HG03469 (cell line): ENCODE data around the gene MAPRE3.
"Not testable (repeated sequence)": the region's sequence is repeated elsewhere in the genome, so short reads cannot be mapped to it uniquely, and the experiment has no call there.

Experiments used
- ATAC-seq: cut with Tn5 transposase; IDR thresholded peaks from one replicate; pipeline ENCODE4 v1.9.1; 2021; ENCODE audit warnings: mild to moderate bottlenecking, moderate library complexity, moderate number of reproducible peaks; ENCODE audit not compliant: unreplicated experiment

The MAPRE3 gene

DNA sequence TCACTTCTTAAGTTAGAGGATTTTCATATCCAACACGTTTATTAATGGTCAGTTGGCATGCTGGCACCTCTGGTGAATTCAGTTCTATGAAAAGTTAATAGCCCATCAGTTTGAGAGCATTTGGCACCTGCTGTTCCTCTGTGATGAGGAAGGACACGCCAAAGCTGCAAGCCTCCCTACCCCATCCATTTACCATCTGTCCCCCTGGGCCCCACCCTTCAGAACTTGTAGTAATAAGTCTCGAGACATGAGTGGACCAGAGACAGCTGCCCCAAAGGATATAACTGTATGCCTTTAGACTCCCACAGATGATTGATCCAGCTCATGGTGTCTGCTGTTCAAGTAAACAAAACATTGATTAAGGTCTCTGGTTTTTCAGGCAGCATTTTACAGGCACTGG is 94.7 kb downstream of the MAPRE3 start:
- no peak for ATAC-seq

DNA sequence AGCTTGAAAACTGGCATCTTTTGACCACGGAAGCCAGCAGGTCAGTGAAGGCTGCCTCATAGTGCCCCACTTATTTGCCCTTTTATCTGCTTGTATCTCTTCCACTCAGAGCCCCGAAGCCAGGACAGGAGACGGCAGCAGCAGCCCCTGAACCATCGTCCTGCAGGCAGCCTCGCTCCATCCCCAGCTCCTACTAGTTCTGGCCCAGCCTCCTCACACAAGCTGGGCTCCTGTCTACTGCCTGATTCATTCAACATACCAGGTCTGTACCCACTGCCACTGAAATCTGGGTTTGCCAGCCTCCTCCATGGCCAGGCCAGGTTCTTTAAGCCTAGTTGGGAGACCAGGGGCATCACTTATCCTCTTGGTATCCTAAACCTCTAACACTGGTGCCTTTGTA is 96.9 kb downstream of the MAPRE3 start:
- ATAC-seq: no peak

DNA sequence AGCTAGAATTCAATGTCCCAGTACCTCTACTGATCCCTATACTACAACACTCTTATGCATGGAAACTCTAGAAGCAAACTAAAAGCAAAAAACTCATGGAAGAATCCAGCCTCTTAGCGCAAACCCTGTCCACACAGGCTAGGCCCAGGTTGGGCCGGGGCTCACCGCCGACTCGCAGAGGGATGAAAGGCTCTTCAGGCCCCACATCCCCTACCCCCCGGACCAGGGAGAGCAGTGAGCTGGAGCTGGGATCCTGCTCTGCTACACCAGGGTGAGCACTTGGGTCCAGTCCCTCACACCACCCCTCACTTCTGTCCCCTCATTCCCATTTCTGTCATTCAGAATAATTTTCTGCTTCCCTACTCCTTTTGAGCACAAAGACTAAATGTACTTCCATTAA is 99.0 kb downstream of the MAPRE3 start:
- ATAC-seq: no peak

DNA sequence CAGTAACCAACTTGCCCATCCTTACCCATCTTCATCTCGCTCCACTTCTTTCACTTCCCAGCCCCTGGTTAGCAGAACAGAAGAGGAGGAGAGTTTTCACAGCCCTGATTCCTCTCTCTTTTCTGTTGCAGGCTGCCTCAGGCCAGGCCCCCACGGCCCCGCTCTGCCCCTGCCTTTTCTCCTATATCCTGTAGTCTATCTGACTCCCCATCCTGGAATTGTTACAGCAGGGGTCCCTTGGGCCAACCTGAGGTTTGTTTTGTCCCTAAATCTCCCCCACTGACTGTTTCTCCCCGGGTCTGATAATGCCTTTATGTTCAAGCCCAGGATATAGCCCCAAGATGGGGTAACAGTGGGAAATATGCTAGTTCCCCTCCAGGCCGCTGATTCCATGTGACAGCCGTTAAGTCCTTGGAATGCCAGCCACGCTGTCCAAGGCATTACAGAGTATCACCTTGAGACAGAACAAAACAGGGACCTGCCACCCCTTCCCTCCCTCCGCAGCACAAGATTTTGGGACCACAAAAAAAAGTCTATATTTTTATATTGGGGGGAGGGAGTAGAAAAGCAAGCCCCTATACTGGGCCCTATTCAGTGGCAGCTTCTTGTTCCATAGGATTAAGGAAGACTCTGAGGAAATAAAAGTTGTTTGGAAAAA is 99.7 kb downstream of the MAPRE3 start:
- ATAC-seq: no peak

DNA sequence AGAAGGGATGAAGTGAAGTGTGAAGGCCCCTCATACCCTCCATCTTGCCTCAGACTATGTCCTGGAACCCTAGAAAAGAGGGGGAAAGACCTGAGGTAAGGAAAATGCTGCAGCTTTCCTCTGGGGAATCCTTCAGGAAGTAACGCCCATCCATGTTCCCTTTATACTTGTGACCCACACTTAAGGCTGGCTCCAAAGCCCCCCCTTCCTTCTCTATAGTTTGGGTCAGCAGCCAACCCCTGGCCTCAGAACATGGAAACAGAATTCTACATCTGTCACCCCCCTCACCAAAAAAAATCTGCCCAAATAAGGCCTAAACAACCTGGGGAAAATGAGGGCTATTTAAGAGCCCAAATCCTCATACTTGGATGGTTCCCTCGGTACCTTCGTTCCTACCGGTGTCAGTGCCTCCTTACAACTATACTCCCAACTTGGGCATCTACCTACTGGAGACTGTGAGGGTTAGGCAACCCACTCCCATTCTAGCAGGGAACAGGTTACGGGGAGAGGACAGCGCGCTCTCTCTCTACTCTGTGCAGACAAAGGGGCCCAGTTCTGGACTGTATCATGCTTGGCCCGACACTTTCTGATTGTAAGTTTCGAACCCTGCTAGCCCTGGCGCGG is 100.3 kb downstream of the MAPRE3 start:
- ATAC-seq: no peak

DNA sequence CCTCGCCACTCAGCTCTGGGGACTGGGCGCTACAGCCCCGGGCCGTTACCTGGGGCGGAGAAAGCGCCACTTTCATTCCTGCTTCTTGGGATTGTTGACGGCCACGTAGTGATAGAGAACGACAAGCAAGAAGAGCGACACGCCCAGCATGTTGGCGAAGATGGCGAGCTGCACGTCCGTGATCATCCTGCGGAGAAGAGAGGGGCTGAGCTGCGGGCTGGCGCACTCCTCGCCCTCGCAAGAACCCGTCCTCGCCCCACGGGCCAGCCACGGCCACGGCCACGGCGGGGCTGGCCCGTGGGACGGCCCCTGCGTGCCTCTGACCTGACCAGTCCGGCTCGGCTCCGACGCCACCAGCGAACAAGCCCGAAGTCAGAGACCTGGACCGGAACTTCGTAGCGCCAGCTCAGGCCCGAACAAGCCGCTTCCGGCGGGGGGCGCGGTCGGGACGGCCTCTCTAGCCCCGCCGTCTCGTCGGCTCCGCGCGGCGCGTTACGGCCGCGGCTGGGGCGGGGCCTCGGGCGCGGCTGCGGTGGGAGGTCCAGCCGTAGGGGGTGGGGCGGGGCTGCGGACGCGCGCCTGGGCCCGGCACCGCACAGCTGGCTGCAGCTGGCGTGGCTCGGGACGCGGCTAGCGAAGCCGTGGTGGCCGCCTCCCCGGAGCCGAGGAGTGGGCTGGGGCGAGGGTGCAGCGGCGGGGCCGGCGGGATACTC is 101.0 kb downstream of the MAPRE3 start, which contains the start of gene OST4:
Gene OST4 (minus strand): TSS at position 378 of the 713 bp plus-strand sequence.
- ATAC-seq: peak; percentile 80

DNA sequence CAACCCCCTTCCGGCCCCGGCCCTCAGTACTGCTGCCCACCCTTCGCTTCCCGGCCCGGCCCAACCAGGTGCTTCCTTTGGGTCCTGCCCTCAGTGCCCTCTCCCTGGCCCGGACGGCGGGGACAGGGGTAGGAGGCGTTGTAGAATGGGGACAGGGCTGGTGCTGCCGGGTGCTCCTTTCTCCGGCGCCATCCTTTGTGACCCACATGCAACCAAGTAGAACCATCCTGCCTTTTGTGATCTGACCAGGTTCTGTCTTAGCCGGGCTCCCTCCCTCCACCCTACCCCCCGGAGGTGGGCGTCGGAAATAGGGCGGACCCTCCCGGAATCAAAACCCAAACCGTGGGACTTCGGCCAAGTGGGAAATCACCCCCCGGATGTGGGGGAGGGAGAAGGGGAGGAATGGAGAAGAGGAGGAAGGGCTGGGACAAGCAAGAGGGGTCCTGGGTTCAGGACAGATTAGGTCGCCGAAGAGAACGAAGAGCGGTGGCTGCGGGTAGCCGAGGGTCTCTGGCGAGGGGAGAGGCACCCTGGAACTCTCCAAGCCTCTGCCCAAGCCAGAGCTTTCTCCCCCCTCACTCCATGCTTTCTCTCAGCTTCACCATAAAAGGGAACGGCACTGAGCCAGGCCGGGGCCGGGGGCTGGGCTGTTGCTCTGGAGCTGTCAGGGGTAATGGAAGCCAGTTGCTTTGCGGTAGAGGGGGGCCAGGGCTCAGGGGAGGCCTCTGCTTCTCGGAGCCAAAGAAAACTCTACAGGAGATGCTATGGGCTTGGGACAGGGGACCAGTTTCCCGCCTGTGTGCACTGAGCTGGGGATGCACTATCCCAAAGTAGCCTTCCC is 101.8 kb downstream of the MAPRE3 start:
- ATAC-seq: no peak

DNA sequence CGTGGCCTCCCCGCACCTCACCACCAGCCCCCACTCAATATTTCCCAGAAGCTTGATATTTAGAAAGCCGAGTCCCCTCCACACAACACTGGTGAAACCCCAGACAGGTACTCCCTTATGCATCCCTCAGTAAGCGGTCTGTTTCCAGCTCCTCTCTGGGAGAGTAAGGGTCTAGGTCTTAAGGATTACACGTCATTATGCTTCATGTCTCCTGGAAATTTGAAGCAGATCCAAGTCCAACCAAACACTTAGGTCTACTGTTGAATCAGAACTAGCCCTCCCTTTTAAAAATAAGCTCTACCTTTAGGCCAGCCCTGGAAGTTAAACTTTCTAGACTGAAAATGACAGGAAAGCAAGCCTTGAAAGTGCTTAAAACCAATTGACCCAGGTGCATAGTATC is 102.5 kb downstream of the MAPRE3 start:
- no peak for ATAC-seq

DNA sequence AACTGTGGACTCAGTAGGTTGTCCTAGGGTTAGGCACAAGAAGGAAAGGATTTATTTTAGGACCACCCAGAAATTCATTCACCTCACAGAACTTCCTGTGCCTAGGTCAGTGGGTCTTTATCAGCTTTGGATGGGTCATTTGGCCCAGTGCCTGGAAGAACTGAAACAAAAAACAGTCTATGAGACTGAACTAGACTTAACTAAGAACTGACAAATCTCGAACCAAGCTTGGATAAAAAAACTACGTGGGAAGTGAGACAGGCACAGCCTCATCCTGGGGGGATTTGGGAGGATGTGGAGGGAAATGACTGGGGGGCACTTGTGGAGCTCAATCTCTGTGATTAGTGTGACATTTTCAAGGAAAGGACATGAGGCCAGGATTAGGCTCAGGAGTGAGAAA is 103.3 kb downstream of the MAPRE3 start:
- no peak for ATAC-seq

DNA sequence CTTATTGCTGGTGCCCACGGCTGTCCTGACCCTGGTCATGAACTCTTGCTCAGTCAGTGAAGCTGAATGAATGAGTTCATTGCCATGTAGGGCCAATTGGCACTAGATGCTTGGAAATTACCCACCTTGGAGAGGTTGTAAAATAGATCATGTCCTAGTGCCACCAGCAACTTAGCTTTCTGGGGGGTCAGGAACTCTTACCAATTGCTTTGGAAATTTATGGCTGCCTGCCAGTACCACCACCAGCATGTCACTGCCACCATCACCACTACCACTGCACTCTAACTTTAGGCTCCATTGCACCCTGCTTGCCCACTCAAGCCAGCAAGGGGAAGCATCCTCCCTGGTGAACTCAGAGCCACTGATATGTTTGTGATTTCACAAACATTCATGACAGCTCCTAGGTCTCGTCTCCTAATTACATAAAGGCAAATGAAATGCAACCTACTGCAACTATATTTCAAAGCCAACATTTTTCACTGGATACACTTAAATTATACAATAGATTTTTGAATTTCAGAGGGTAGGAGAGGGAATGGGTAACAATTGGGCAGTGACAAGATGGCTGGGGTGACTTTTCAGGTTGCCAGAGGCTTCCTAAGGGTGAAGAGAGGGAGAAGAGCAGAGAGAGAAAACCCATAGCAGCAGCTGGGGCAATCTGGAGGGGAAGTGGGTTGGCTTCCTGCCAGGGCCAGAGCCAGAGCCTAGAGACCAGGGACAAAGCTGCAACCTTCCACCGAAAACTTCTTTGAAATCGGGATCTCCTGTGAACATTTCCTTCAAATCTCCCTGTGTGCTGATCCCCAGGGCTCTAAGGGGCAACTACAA is 104.5 kb downstream of the MAPRE3 start:
- ATAC-seq: no peak

DNA sequence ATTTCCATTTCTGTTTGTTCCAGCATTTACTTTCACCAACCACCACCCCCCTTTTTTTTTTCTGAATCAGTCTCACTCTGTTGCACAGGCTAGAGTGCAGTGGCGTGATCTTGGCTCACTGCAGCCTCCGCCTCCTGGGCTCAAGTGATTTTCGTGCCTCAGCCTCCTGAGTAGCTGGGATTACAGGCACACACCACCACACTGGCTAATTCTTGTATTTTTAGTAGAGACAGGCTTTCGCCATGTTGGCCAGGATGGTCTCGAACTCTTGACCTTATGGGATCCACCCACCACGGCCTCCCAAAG is 105.1 kb downstream of the MAPRE3 start:
- ATAC-seq: not testable (repeated sequence)

DNA sequence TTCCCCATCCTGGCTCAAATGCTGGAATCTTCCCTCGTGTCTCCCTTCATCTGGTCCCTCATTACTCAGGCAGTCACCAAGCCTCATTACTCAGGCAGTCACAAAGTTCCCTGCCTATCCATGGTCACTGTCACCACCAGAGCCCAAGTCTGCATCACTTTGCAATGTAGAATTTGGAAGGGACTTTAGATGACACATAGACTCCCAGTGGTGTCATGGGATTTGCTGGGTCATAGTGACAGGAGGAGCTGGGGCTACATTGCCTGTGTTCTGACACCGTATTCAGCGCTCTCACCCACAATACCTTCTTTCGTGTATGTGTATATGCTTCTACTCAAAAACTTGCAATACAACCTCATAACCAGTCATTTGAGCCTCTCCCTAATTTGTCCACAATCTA is 105.9 kb downstream of the MAPRE3 start:
- no peak for ATAC-seq
